C4-2B (cell line): ENCODE data around the gene TMEM60.

ENCODE experiments used
- H3K27ac ChIP-seq: fragments of 450-650 bp; 2 replicates; pipeline ENCODE4 v1.5.1; 2017
- ZFX ChIP-seq: fragments of 450-650 bp; IDR thresholded peaks from 2 replicates; pipeline ENCODE4 v1.6.1; 2017
- TF ChIP-seq, protein P1 (sequence below): fragments of 450-650 bp; conservative IDR thresholded peaks from 2 replicates; pipeline ENCODE4 v1.5.1; 2017; ENCODE audit warnings: mild to moderate bottlenecking

TMEM60 gene

DNA sequence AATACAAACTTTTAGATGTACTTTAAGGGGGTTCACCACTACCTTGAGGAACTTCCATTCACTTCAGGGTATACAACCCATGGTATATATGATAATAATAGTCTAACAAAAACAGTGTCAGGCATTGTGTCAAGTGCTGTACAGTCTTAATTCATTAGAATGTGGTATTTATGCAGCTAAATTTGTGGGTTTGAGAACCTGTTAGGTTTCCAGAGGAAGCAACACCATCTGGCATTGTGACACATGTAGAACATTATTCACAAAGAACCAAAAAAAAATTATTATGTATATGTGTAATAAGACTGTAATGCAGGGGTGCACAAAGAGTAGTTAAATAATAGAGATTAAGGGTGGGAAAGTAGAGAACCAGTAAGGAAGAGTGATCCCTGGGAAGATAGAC, 26.3 kb downstream of the TMEM60 start:
- H3K27ac ChIP-seq = no peak overlapping the region
- no peak for TF ChIP-seq ZFX
- TF ChIP-seq, protein P1, sequence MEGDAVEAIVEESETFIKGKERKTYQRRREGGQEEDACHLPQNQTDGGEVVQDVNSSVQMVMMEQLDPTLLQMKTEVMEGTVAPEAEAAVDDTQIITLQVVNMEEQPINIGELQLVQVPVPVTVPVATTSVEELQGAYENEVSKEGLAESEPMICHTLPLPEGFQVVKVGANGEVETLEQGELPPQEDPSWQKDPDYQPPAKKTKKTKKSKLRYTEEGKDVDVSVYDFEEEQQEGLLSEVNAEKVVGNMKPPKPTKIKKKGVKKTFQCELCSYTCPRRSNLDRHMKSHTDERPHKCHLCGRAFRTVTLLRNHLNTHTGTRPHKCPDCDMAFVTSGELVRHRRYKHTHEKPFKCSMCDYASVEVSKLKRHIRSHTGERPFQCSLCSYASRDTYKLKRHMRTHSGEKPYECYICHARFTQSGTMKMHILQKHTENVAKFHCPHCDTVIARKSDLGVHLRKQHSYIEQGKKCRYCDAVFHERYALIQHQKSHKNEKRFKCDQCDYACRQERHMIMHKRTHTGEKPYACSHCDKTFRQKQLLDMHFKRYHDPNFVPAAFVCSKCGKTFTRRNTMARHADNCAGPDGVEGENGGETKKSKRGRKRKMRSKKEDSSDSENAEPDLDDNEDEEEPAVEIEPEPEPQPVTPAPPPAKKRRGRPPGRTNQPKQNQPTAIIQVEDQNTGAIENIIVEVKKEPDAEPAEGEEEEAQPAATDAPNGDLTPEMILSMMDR = no peak

- TF ChIP-seq, protein P1 = no peak
- TF ChIP-seq ZFX = no peak
- H3K27ac ChIP-seq = no peak overlapping the region
Observed at GRCh38 chr7:77770316-77770715, 27.9 kb downstream of the TMEM60 start.

- TF ChIP-seq ZFX = no peak
- TF ChIP-seq, protein P1 = no peak
- H3K27ac ChIP-seq = no peak overlapping the region
Observed at GRCh38 chr7:77766801-77767605, 31.2 kb downstream of the TMEM60 start.

GRCh38 chr7:77765906-77766800, 32.1 kb downstream of the TMEM60 start:
- TF ChIP-seq, protein P1 = no peak
- TF ChIP-seq ZFX = no peak
- H3K27ac ChIP-seq = no peak overlapping the region

DNA sequence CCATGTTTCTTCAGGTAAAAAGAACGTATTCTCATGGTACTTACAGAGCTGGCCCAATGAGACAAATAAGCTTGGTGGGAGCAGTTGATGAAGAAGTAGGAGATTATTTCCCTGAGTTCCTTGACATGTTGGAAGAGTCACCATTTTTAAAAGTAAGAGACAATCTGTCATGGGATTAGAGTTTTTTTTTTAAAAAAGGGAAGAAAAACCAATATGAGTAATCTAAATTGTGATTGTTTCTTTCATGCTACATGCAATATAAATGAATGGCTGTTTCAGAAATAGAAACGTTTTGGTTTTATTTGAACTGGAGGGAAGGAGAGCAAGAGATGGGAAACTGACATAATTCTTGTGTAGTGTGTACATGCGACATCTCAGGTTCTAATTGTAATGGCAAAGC, 32.8 kb downstream of the TMEM60 start:
- H3K27ac ChIP-seq = no peak overlapping the region
- no peak for TF ChIP-seq ZFX
- TF ChIP-seq, protein P1 = no peak

- no peak overlapping the region for H3K27ac ChIP-seq
Observed at GRCh38 chr7:77760809-77761453, 37.3 kb downstream of the TMEM60 start.

More at GRCh38 chr7:77760809-77761453, 37.3 kb downstream of the TMEM60 start:
- TF ChIP-seq ZFX = no peak
- TF ChIP-seq, protein P1 = no peak
